Inferior parietal cortex (tissue), 1 donor: Measurements from ENCODE around the gene OR2T34.
A peak's percentile ranks its signal among the peaks of the same experiment; 100 is the strongest.
"Not testable (repeated sequence)": the region's sequence is repeated elsewhere in the genome, so short reads cannot be mapped to it uniquely, and the experiment has no call there.

Source experiments
- DNase-seq: peaks from one replicate; pipeline ENCODE4 v3.0.0-alpha.2; 2016; ENCODE audit errors: extremely low spot score

Gene OR2T34, protein sequence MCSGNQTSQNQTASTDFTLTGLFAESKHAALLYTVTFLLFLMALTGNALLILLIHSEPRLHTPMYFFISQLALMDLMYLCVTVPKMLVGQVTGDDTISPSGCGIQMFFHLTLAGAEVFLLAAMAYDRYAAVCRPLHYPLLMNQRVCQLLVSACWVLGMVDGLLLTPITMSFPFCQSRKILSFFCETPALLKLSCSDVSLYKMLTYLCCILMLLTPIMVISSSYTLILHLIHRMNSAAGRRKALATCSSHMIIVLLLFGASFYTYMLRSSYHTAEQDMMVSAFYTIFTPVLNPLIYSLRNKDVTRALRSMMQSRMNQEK

GRCh38 chr1:248574657-248575056 is at the start of gene OR2T34:
Gene OR2T34, minus strand, starts transcription at chr1:248574757. Its CDS starts 0 bp downstream, at chr1:248574757.
- not testable (repeated sequence) for DNase-seq

- DNase-seq, result peak; percentile 41
Observed at GRCh38 chr1:248622570-248623001, 48.0 kb upstream of the OR2T34 start.

- DNase-seq, result no peak
Observed at GRCh38 chr1:248621770-248622169, 47.2 kb upstream of the OR2T34 start.

DNA sequence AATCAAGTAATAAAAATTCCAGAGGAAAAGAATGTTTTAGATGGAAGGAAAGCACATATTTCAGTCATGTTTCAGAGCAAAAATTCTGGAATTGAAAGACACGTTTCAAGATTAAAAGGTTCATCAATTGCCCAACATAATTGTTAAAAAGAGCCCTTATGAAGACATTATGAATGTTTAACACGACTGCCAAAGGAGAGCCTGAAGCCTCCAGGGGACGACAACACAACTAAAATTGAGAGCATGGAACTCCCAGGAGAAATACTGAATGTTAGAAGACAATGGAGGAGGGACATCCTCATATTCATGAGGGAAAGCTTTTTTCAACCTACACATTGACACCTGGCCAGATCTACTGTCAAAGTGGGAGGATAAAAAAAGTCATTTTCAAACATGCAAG is 44.3 kb upstream of the OR2T34 start:
- DNase-seq, result peak; percentile 68

GRCh38 chr1:248618119-248618518 is 43.6 kb upstream of the OR2T34 start:
- no peak for DNase-seq

DNA sequence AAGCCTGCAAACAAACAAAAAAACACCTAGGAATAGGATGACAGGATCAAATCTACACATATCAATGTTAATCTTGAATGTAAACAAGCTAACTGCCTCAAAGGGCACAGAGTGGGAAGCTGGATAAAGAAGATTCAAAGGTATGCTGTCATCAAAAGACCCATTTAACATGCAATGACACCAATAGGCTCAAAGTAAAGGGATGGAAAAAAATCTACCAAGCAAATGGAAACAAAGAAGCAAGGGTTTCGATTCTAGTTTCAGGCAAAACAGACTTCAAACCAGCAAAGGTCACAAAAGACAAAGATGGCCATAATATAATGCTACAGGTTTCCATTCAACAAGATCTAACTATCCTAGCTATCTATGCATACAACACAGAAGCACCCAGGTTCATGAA is 39.2 kb upstream of the OR2T34 start:
- no peak for DNase-seq

GRCh38 chr1:248611883-248612414 is 37.4 kb upstream of the OR2T34 start:
- no peak for DNase-seq

DNA sequence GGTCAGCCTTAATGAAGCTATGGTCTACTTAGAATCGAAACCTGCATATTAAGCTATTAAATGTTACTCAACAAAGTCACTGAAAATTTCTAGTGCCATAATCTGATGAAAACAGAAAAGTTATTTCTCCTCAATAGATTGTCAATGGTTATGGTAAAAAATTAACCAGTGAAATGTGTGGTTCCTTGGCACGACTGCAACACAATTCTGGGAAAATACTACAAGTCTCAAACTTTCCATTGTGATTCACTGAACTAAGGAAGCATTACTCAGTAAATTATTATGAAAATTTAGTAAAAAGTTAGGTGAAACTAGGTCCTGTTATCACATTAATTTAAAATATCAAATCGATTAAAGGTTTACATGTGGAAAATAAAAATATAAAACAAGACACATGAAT is 35.7 kb upstream of the OR2T34 start:
- no peak for DNase-seq

GRCh38 chr1:248599396-248599795 is 24.8 kb upstream of the OR2T34 start:
- no peak for DNase-seq

DNA sequence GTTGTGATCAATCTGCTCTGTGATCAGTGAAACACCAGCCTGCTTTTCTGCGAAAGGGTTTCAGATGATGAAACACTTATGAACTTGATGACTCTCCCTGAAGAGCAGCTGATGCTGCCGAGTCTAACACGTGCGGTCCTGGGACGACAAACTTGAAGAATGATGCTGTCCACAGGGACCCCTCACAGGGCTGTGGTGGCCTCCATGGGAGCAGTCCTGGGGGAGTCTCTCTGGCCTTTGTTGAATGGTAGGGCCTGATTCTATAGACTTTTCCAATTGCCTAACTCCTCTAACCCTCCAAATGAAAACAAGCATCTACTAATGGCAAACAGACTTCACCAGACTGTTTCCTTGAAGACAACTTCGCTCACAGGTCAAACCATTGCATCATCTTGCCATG is 23.0 kb upstream of the OR2T34 start, which contains the start of gene OR2T10:
TSS of gene OR2T10 (minus strand) at position 112 of the 400 bp plus-strand sequence. CDS start 3,932 bp downstream, outside the sequence.
- DNase-seq, result no peak

DNA sequence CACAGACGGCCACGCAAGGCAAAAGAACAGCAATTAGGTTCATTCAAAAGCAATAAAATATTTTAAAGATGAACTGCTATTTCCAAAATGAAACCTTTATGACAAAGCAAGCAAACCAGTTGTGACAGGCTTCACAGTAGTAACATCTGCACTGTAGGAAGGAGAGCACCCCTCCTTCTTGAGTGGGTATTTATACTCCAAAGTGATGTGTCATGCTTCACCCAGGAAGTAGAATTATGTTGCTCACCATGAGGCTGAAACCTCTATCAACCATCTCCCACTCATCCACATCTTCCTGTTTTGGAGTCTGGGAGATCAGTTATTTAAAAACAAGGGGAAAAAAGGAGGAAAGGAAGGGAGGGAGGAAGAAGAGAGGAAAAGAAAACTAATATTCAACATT is 22.1 kb upstream of the OR2T34 start:
- DNase-seq, result no peak

DNA sequence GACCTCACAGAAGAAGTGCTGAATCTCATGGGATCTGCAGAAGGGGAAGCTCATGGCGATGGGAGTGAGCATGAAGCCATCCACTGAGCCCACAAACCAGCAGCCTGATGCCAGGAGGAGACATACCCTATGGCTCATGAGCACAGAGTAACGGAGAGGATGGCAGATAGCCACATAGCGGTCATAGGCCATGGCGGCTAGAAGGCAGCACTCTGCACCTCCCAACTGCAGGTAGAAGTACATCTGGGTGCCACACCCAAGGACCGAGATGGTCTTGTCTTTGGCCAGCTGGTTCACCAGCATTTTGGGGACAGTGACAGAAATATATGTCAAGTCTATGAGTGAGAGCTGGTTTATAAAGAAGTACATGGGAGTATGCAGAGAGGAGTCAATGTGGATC is 18.7 kb upstream of the OR2T34 start:
- DNase-seq, result no peak

- no peak for DNase-seq
Observed at GRCh38 chr1:248592655-248593054, 18.1 kb upstream of the OR2T34 start.

DNA sequence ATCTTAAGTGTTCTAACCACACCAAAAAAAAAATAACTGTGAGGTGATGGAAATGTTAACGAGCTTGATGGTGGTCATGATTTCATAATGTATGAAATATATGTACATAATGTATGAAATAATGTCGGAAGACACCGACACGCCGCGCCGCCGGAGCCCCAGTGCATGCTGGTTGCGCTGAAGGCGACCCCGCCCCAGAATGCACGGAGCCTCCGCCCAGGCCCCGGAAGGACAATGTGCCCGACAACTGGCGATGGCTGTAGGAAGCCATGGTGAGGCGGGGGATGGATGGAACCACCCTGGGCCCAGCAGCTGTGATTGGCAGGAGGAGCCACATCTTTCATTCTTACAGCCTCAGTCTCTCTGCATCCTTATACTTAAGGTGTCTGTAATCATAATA is 15.5 kb upstream of the OR2T34 start:
- DNase-seq, result no peak

DNA sequence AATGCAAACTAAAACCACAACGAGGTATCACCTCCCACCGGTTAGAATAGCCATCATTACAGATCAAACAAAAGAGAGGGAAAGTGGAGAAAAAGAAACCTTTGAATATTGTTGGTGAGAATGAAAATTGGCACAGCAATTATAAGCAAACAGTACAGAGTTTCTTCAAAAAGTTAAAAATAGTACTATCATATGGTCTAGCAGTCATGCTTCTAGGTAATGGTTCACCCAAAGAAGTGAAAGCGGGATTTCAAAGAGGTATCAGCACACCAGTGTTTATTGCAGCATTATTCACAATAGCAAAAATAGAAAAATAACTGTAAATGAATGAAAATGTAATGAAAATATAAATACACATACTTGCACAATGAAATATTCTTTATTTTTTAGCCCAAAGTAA is 14.8 kb upstream of the OR2T34 start:
- no peak for DNase-seq

GRCh38 chr1:248585266-248585665 is 10.7 kb upstream of the OR2T34 start:
- DNase-seq, result no peak

DNA sequence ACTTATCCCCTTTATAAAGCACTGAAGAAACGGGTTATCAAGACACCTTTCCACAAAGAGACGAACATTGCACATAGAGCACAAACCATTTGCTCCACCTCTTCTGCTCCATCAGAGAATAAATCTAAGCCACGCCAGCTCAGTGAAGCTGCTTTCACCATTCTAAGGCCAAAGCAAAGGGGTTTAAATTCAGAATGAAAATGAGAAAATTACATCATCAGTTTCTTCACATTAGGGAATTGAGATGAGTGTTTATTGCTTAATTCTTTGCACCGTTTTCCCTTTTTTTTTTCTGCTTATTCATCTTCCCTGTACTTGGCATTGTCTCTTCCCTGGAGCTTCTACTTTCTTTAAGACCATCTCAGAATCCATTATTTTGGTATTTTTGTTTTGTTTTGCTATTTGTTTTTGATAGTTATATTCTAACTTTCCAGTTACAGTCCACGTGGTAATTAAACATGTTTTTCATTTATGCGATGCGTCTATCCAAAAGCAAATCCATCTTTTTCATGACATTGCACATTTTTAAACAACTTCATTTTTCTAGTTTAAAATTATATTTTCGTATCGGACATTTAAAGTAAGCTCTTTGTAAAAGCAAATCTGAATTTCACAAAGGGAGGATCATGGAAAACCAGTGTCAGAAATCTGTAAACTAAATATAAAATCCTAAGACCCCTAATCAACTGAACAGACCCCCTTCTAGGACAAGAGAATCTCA is 1.9 kb upstream of the OR2T34 start:
- no peak for DNase-seq

- not testable (repeated sequence) for DNase-seq
Observed at GRCh38 chr1:248573856-248574255, 701 bp downstream of the OR2T34 start.

DNA sequence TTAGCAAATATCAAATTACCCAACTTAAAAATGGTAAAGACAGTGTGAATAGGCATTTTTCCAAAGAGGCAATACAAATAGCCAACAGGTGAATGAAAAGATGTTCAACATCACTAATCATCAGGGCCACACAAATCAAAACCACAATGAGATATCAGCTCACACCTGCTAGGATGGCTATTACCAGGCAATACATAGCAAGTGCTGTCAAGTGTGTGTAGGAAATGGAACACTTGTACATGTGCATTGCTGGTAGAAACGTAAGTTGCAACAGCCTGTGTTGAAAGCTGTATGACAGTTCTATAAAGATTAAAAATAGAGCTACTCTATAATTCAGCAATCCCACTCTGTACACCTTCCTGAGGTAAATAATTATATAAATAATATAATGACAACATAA is 2.5 kb downstream of the OR2T34 start:
- DNase-seq, result not testable (repeated sequence)

DNA sequence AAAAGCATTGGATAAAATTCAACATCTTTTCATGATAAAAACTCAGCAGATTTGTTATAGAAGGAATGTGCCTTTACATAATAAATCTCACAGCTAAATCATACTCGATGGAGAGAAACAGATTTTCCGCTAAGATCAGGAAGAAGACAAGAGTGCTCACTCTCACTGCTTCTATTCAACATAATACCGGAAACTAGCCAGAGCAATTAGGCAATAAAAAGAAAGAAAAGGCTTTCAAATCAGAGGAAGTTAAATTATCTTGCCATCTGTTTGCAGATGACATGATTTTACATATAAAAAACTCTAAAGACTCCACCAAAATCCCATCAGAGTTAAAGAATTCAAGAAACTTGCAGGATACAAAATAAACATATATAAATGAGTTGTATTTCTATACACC is 3.7 kb downstream of the OR2T34 start:
- DNase-seq, result not testable (repeated sequence)

DNA sequence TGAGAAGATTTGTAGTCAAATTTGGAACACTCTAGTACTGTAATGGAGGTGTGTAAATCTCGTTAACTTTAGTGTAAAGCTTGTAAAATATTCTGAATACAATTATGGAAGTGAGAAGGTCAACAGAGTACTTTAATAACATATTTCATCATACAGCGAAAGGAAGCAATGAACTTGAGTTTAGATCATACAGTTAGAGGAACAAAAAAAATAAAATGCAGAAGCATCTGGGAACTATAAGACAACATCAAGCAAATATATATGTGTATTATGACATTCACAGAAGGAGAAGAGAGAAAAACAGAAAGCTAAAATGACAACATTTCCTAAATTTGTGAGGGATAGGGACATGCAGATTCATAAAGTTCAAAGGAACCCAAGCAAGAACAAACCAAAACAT is 5.5 kb downstream of the OR2T34 start:
- DNase-seq, result not testable (repeated sequence)

- DNase-seq, result not testable (repeated sequence)
Observed at GRCh38 chr1:248565530-248566373, 8.8 kb downstream of the OR2T34 start.
